HG03066 (cell line): Measurements from ENCODE around the gene JARID2.

Experiments used
- ATAC-seq: cut with Tn5 transposase; IDR thresholded peaks from one replicate; pipeline ENCODE4 v1.9.1; 2021; ENCODE audit warnings: low read depth; ENCODE audit not compliant: unreplicated experiment

JARID2 gene

GRCh38 chr6:15348528-15348927 is 102.7 kb downstream of the JARID2 start:
- no peak for ATAC-seq

- no peak for ATAC-seq
Observed at GRCh38 chr6:15349379-15349778, 103.5 kb downstream of the JARID2 start.

- ATAC-seq = no peak
Observed at GRCh38 chr6:15350386-15351083, 104.7 kb downstream of the JARID2 start.

GRCh38 chr6:15351631-15352030 is 105.8 kb downstream of the JARID2 start:
- ATAC-seq = no peak

- no peak for ATAC-seq
Observed at GRCh38 chr6:15352220-15352619, 106.4 kb downstream of the JARID2 start.

GRCh38 chr6:15352845-15353244 is 107.0 kb downstream of the JARID2 start:
- ATAC-seq = no peak

GRCh38 chr6:15355683-15356099 is 109.8 kb downstream of the JARID2 start:
- no peak for ATAC-seq

- ATAC-seq = no peak
Observed at GRCh38 chr6:15356179-15356578, 110.3 kb downstream of the JARID2 start.

- no peak for ATAC-seq
Observed at GRCh38 chr6:15356937-15357336, 111.1 kb downstream of the JARID2 start.

- ATAC-seq = no peak
Observed at GRCh38 chr6:15357782-15358181, 111.9 kb downstream of the JARID2 start.

- peak; percentile 45 for ATAC-seq
Observed at GRCh38 chr6:15358579-15359327, 112.9 kb downstream of the JARID2 start.

GRCh38 chr6:15359335-15359862 is 113.5 kb downstream of the JARID2 start:
- ATAC-seq = peak; percentile 57

- no peak for ATAC-seq
Observed at GRCh38 chr6:15360300-15360699, 114.4 kb downstream of the JARID2 start.

GRCh38 chr6:15361197-15361596 is 115.3 kb downstream of the JARID2 start:
- ATAC-seq = no peak

- no peak for ATAC-seq
Observed at GRCh38 chr6:15362274-15363160, 116.6 kb downstream of the JARID2 start.

GRCh38 chr6:15363164-15363522 is 117.3 kb downstream of the JARID2 start:
- no peak for ATAC-seq

- ATAC-seq = peak; percentile 42
Observed at GRCh38 chr6:15363523-15364400, 117.9 kb downstream of the JARID2 start.

- no peak for ATAC-seq
Observed at GRCh38 chr6:15364401-15365037, 118.7 kb downstream of the JARID2 start.

GRCh38 chr6:15365273-15365687 is 119.4 kb downstream of the JARID2 start:
- ATAC-seq = no peak
